Mucosa of gallbladder (tissue), 1 donor: ENCODE results near the gene MRPL36. TPM values are rescaled to one million over a fixed set of nuclear protein-coding genes. Genes with fewer than 3 reads are reported as not detected.
"Not testable (repeated sequence)": the region's sequence is repeated elsewhere in the genome, so short reads cannot be mapped to it uniquely, and the experiment has no call there.

ENCODE experiments used
- DNase-seq: peaks from one replicate; pipeline ENCODE4 v3.0.0-alpha.2; 2020; ENCODE audit warnings: low spot score
- total RNA-seq: library from RNA; stranded (reverse); gene quantifications from one replicate; pipeline ENCODE4 v1.2.1, GENCODE V29; 2021
- donor health status: DM: no; HTN: no; CAD: no.

MRPL36 gene
- total RNA-seq, 1 donor from 2014 or later, result 33.7 TPM

DNA sequence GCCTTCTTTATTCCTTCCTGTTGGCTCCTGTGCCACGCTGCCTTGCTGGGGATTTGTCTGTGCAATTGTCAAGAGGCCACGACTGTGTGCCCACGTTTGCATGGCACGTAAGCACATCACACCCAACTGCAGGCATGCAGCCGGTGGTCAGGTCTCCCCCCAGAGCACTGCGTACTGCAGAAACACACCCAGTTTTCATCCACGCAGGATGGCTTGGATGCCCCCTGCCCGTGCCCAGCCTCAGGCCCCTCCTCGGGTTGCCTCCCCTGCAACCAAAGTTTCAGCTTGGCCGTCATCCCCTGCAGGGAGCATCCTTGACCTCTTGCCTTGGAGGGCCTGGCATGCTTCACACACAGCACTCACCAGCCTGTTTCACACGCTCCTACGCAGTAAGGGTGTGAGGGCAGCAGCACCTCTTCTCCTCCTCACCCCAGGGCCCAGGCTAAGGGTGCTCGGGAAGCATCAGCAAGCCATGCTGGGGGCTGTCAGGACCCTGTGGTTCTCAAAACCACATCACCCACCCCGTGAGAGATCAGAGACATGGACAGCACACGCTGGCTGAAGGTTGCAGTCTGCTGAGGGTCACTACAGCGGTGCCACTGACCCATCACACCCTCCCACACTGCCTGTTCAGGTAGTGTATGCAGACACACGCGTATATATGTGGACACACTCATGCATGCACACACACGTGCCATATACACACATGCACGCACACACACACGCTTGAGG is 3.1 kb downstream of the MRPL36 start:
- DNase-seq, result no peak

DNA sequence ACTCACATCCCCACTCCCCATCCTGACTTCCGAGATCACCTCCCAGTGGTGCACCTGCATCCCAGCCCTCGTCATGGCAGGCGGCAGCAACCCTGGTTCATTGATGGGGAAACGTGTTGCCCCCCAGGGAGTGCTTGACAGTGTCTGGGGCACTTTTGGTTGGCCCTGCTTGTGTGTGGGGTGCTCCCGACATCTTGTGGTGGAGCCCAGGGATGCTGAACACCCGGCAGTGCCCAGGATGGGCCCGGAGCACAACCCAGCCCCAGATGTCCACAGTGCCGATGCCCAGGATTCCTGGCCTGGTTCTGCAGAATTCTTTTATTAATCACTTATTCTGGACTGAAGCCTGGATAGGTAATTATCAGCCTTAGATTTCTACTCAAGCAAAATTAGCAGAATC is 3.7 kb downstream of the MRPL36 start:
- no peak for DNase-seq

DNA sequence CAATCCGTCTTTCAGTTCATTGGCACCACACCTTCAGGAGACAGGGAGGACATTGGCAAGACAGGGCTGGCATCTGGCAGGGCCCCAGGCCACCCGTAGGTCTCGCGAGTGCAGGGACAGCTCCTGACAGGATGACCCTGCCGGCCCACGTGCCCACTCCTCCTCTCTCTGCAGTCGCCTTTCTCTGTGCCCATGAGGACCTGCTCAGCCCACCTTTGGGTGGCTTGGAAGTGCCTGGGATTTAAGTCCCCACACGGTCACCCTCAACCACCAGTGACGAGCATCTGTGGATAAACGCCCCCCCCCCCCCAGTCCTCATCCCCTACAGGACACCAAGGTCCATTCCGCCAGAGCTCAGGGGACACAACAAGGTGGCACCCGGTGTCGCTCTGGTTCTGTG is 4.1 kb downstream of the MRPL36 start:
- no peak for DNase-seq

DNA sequence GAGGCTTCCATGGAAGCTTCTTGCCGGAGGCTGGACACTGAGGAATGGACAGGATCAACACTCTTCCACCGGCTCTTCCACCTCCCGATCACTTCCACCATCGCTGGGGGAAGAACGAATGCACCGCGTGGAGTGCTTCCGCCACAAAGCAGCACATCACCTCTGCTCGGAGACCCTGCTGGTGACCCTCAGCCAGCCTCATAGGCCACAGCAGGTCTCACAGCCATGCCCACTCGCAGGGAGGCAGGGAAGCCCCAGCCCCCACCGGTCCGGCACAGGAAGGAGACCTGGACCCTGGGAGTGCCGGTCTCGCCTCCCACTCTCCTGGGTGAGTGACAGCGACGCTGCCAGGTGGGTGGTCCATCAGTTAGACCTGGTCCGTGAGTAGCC is 4.7 kb downstream of the MRPL36 start:
- DNase-seq, result no peak

DNA sequence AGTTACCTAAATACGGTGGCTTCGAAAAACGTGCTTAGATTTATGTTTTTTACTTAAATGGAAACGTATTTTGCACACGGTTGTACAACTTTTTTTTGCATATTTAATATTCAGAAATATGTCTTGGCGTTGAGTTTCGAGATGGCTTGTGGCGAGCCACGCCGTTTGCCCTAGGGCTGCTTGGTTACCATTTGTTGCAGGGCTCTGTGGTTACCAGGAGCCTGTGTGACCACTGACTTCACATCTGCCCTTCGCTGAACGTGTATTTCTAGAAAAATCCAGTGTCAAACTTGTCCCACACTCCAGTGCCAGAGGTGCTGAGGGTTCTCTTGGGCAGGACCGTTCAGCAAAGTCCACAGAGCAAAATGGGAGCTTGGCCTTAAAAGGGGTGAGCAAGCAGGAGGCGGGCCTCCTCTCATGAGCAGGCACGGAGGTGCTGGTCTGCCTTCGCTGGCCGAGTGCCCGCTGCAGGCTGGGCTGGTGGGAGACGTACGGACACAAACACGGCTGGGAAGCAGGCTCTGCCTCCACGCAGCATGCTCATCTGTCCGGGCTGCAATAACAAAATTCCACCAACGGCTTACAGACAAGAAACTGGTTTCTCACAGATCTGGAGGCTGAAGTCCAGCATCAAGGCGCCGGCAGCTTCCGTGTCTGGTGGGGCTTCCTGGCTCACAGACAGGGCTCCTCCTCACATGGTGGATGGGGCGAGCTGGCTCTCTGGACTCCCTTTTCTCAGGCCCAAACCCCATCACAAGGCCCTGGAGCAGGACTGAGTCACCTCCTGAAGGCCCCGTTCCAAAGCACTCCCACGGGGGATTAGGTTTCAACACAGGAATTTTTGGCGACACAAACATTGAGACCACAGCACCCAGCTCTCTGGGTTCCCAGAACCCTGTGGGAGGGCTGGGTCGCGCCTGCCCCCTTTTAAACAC is 5.4 kb downstream of the MRPL36 start:
- DNase-seq, result no peak

DNA sequence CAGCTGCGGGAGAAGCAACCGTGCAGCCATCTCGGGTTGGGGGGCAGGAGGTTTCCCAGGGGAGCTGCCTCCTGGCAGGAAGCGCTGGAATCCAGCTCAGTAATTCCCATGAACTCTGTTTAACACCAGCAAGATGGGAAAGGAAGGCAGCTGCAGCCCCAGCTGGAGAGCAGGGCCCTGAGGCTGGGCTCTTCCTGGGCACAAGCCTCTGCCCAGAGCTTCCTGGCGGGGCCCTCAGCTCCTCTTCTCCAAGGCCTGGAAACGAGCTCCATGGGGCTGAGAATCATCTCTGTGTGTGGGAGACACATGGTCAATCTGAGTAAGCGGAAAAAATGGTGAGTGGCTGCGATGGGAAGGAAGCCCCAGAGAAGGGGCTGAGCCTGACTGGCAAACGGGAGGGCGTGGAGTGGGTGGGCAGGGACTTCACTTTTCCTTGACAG is 6.3 kb downstream of the MRPL36 start:
- no peak for DNase-seq

DNA sequence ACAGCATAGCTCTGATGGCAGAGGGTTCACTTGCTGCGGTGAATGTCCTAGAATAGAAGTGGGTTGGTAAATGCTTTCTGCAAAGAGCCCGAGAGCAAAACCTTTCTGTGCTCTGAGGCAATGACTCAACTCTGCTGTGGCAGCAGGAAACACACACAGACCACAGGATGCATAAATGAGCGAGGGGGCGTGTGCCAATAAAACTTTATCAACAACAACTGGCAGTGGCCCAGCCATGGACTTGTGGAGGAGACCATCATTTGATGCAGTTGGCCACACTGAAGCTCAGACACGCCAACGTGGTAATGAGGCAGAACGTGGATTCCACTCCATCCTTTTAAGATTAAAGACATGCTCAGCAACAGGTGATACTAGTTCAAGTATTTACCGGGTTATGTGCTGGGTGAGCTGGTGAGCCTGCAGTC is 6.8 kb downstream of the MRPL36 start:
- peak; percentile 38 for DNase-seq

DNA sequence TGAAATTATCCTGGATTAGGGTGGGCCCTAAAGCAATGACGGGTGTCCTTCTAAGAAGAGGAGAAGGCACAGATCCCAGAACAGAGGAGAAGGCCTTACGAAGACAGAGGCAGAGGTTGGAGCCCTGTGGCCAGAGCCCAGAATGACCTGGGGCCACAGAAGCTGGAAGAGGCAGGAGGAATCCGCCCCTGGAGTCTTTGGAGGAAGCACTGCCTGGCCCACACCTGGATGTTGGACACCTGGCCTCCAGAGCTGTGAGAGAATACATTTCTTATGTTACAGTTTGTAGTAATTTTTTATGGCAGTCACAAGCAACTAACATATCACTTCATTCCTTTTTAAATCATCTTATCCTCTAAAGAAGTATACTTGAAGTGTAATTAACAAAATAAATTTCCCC is 8.5 kb downstream of the MRPL36 start:
- no peak for DNase-seq

DNA sequence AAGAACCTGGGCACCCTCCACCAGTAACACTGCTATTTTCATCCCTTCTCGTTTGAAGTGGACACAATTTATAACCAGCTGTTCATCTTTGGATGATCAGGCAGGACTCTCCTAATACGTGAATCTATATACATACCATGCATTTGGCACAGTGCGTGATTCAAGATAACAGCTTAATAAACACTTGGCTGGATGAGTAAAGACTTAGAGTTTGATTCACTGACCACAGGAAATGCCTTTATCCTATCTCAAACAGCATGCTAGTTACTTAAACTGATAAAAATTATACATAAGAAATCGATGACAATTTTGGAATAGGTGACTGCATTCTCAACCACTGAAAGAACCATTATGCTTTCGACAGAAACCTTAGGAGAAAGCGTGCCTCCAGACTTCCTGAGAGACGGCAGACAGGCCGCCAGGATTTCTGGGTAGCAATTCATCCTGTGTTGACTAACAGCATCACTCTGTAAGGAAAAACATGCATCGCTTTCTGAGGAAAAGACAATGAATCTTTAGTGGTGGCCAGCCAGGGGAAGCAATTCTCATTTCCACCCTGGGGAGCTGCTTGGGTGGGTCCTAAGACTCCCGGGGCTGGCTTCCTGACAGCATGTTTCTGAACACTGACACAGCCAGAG is 9.7 kb downstream of the MRPL36 start:
- no peak for DNase-seq

DNA sequence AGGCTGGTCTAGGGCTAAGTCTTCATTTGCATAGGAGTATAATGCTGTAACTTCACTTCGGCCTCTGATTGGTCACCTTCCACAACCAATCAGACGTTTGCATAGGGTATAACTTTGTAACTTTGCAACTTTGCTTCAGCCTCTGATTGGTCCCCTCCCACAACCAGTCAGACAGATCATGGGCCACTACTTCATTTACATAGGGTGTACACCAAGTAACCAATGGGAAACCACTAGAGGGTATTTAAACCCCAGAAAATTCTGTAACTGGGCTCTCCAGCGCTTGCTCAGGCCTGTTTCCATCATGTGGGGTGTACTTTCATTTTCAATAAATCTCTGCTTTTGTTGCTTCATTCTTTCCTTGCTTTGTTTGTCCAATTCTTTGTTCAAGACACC is 10.2 kb downstream of the MRPL36 start:
- DNase-seq, result not testable (repeated sequence)

DNA sequence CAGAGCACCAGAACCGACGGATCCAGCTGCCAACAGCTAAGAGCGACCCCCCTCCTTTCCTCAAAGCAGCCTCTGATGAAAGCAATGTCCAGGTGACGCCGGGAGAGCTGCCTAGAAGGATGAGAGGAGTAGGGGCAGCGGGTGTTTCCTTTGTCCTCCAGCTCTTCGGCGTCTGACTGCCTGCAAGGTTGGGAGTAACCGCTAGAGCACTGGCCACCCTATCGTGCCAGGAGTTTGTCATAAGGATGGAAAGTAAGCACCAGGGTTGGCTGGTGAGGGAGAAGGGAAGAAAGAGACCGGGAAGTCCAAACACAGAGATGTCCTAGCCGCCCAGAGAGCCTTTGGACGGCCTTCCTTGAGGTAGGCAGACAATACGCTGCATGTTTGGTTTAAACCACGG is 10.8 kb downstream of the MRPL36 start:
- no peak for DNase-seq

DNA sequence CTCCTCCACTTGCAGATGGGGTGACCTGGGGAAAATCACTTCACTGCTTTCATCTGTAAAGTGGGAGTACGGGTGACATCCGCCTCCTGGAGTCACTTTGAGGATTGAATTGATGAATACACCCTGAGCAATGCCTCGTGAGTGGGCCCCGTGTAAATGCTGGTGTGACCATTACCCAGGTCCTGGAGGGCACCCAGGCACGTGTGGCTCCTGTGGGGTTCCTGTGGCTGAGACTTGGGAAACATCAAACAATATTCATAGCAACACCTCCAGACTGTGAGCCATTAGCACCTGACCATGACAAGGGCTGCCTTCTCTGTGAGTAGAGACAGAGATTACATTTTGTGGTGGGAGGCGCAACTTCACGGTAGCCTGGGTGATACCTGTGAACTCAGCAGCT is 11.4 kb downstream of the MRPL36 start:
- DNase-seq, result no peak

DNA sequence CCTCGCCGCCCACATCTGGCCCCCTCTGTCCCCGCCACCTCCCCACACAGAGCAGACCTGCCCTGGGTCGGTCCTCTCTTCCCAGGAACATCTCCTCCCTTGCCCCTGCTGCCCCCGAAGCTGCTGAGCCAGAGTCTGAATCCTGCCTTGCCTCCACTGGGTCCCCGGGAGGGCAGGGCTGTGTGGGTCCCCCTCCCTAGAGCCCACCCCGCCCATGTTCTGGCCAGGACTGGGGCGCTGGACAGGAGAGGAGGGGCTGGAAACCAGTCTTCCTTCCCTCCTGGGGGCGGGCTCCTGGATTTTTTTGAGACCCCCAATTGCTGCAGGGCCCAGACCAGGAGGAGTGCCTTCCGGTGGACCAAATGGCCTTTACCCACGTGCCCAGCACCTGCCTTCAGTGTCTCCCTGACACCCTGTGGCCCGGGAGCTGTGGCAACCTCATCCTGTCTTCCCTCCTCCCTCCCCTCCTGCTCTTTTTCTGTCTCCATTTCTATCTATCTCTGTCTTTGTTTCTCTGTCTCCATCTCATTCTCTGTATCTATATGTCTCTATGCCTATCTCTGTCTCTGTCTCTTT is 12.1 kb downstream of the MRPL36 start:
- no peak for DNase-seq

DNA sequence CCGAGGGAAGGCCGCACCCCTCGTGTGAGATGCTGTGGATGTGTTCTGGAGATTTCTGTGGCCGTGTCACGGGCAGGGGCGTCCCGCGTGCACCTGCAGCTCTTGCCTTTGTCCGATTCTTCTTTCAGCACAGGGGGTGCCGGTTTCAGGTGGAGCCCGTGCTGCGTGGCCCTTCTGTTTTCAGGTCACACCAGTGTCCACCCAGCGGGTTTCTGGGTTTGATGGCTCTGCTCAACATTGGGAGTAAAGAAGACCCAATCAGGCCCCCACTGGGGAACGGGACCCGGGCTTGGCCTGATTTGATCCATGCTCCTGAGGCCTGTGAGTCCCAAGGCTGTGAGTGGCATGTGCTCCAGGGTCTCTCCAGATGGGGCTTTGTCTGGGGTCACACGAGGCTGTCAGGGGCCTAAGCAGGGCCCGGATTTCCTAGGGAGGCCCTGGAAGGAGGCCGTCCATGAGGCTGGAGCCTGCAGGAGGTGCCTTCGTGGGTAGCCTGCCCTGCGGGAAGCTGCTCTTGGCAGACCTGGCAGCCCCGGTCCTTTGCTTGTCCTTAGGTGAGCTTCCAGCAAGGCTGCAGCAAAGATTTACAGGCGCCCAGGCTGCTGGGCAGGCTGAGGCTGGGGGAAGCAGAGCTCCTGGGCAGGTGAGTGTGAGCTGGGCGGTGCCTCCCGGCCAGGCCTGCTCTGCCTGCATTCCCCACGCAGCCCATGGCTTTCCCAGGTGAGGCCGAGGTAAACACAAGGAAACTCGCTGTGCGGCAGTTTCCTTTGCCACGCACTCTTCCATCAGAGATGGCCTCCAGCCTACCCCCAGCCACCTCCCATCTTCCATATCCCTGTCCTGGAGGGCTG is 12.8 kb downstream of the MRPL36 start:
- no peak for DNase-seq

DNA sequence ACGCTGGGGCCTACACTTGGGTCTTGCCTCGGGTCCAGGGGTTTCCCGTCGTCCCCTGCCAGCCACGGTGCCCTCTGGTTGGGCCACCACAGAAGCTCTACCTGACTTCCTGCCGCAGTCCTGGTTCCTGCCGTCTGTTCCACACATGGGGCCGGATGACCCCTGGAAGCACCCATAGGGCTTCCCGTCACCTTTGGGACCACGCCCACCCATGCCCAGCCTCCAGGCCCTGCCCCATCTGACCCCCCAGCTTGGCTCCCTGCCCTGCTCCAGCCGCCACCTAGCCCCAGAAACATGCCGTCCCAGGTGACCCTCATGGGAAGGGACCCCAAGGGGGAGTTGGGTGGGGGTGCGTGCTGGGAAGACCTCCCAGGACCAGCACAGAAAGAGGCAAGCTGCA is 13.7 kb downstream of the MRPL36 start:
- DNase-seq, result no peak

DNA sequence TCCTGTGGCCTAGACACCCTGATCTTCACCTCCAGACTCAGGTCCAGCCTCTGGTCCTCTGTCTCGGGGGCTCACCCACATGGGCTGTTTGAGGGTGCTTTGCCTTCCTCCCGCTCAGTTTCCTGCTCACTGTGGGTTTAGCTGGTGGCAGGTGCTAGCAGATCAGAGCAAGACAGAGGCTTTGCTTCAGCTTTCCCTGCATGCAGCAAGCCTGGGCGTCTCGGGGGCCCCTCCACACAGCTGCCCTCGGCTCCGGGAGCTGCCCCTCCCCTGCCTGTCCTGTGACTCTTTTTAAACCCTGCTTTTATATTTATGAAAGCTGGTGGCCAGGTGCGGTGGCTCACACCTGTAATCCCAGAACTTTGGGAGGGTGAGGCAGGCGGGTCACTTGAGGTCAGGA is 14.6 kb downstream of the MRPL36 start:
- DNase-seq, result no peak

DNA sequence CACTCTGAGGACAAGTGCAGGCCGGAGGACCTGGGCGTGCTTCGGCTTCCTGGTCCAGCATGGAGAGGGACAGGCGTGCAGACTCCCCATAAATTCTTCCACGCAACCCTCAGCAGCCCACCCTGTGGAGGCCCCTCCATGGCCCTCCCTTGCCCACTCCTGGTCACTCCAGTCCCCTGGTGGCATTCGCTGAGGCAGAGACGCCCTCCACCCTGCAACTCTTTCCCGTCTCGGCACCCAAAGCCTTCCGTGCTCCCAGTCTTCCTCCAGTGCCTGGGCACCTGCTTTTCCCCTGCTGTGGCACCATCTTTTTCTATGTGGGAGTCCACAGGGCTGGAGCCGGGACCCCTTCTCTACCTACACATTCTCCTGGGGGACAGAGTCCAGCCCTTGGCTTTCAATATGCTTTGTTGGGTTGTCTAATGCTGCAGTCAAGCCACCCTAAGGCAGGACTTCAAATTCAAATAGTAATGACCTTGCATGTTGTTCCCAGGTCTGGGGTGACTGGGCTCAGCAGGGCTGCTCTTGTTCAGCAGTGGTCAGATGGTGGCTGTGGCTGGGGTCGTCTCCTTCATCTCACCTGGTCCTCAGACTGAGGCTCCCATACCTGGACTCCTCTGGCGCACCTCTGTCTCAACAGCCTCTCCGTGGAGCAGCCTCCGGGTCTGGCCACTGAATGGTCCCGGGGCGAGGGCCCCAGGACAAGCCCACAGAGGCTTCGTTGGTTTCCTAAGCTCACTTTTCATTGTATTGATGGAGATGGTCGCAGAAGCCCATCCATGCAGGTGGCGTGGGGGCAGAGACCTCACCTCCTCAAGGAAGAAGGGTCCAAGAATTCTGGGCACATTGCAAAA is 15.2 kb downstream of the MRPL36 start:
- DNase-seq, result no peak

DNA sequence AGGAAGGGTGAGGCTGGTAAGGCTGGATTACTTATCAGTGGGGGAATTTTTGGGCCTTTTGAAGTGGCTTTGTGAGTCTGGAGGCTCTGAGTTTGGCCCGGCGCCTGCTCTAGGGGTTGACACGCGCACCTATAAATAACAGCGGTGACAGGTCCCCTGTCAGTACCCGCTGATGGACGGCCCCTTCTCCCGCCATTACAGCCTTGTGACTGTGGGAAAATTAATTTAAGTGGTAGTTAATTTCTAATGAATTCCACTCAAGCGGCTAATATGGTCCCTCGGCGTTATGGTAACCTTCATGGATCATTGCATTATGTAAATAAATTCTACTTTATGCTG is 16.5 kb downstream of the MRPL36 start:
- DNase-seq, result no peak

DNA sequence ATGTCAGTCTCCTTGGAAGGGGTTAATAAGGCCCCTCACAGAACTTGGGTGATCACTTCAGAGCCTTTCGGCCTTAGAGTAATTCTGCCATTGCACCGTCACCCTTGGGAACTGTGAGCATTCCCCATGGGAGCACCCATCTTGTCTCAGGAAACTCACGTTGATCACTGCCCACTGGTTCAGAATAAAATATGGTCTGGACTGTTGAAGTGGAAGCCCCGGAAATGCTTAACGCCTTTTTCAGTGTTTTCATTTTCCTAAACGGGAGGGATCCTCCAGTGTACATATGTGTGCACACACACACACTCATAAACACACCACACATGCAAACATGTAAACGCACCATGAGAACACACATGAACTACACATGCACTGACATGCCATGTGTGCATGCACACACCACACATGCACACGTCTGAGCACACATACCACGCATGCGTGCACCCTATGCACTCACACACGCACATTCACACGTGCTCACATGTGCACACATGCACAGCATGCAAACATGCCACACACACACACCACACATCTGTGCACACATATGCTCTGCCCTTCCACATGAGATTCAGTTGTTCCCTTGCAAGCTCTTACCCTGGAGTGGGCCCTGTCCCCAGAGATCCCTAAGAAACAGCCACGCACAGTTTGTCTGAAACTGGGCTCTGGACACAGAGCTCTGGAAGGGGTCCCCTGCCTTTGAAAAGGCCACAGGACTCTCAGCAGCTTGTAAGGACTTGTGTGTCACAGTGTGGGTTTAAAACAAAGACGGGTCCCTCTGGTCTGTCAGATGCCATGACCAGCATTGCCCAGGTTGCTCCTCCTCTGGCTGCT is 17.0 kb downstream of the MRPL36 start:
- DNase-seq, result no peak
